Astrocyte of the spinal cord (primary cell): Measurements from ENCODE around the gene PIK3CB.
"Not testable (repeated sequence)": the region's sequence is repeated elsewhere in the genome, so short reads cannot be mapped to it uniquely, and the experiment has no call there.

Source experiments
- DNase-seq: peaks from one replicate; pipeline ENCODE4 v3.0.0; 2011; ENCODE audit warnings: low read depth, low spot score
- H3K4me3 ChIP-seq: 2 replicates; pipeline ENCODE4 v1.5.1; 2011; ENCODE audit warnings: low read depth, mild to moderate bottlenecking, low read length, moderate library complexity
- in situ Hi-C: cut with HindIII; loops from 2 replicates; pipeline ENCODE4 v1.10.0; 2017; ENCODE audit warnings: low sequenced_read_pairs
- TF ChIP-seq, protein P1 (sequence below): IDR thresholded peaks from 2 replicates; pipeline ENCODE4 v1.5.1; 2012; ENCODE audit warnings: low read depth, mild to moderate bottlenecking, low read length, inconsistent platforms

The PIK3CB gene

DNA sequence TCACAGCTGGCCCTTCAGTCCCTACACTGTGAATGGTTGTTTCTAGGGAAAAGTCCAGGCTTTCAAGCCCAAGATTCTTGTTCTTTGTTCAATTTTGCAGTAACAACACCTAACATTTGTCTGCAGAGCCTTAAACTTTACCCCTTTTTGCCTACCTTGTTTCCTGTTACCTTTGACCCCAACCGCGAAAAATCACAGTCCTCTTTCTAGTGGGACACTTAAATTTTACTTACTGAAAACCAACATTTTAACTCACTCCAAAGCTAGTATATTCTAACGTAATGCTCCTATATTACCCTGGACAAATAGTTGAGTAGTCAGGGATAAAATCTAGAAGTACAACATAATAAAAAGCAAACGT is 649 bp upstream of the PIK3CB start:
- TF ChIP-seq, protein P1, sequence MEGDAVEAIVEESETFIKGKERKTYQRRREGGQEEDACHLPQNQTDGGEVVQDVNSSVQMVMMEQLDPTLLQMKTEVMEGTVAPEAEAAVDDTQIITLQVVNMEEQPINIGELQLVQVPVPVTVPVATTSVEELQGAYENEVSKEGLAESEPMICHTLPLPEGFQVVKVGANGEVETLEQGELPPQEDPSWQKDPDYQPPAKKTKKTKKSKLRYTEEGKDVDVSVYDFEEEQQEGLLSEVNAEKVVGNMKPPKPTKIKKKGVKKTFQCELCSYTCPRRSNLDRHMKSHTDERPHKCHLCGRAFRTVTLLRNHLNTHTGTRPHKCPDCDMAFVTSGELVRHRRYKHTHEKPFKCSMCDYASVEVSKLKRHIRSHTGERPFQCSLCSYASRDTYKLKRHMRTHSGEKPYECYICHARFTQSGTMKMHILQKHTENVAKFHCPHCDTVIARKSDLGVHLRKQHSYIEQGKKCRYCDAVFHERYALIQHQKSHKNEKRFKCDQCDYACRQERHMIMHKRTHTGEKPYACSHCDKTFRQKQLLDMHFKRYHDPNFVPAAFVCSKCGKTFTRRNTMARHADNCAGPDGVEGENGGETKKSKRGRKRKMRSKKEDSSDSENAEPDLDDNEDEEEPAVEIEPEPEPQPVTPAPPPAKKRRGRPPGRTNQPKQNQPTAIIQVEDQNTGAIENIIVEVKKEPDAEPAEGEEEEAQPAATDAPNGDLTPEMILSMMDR, result no peak
- in situ Hi-C loops, result no loop called here
- H3K4me3 ChIP-seq, result peak overlapping the region; percentile 66
- no peak for DNase-seq

DNA sequence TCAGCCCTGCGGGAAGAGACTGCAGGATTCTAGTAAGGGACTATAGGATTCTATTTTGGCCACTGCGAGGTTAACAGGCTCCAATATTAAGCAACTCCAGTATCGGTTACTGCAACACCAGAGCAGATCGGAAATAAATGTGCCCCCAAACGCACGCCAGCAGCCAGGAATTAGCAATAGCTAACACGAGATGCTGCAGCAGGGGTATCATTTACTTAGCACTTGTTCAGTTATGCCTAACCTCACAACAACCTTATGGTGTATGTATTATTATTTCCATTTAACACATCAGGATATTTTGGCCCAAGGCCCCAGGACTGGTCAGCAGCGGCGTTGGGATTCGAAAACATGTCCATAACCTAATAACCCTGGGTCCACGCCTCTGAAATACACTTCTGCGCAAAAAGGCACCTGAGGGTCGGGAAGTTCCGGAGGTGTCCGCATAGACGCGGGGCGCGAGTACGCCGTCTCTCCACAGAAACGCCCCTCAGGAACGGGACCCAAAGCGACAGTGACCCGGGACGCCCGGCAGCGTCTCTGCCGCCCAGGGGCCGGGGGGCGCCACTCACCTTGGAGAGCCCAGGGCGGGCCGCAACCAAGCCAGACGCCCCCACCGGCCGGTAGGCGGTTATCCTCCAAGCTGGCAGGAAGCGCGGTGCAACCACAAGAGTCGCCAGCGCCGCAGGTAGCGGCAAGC is 681 bp downstream of the PIK3CB start:
- in situ Hi-C loops, result no loop called here
- H3K4me3 ChIP-seq, result peak overlapping the region; percentile 73
- TF ChIP-seq, protein P1, result peak; percentile 15
- peak; percentile 31 for DNase-seq

DNA sequence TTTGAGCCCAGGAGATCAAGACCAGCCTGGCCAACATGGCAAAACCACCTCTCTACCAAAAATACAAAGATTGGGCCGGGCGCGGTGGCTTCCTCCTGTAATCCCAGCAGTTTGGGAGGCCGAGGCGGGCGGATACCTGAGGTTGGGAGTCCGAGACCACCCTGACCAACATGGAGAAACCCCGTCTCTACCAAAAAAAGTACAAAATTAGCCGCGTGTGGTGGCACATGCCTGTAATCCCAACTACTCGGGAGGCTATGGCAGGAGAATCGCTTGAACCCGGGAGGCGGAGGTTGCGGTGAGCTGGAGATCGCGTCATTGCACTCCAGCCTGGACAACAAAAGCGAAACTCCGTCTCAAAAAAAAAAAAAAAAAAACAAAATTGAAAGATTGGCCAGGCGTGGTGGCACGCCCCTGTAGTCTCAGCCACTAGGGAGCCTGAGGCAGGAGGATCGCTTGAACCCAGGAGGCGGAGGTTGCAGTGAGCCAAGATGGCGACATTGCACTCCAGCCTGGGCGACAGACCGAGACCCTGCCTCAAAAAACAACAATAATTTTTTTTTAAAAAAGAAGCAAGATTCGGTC is 2.2 kb downstream of the PIK3CB start:
- DNase-seq, in situ Hi-C loops, H3K4me3 ChIP-seq: not testable (repeated sequence)

DNA sequence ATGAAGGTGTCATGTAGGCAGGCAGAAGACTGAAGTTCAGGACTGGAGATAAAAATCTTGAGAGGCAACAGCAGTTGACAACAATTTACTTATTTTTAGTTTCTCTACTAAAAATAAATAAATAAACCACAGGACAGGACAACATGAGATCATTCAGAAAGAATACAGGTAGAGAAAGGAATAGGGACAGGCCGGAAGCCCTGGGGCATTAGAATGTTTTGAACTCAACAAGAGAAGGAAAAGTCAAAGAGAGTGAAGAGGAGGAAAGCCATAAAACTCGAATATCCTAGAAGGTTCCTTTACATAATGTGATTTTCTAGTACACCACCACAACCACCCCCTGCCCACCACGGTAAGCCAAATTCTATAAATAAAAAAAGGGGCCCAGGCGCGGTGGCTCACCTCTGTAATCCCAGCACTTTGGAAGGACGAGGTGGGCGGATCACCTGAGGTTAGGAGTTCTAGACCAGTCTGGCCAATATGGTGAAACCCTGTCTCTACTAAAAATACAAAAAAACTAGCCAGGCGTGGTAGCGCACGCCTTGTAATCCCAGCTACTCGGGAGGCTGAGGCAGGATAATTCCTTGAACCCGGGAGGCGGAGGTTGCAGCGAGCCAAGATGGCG is 4.7 kb downstream of the PIK3CB start:
- TF ChIP-seq, protein P1, result no peak

DNA sequence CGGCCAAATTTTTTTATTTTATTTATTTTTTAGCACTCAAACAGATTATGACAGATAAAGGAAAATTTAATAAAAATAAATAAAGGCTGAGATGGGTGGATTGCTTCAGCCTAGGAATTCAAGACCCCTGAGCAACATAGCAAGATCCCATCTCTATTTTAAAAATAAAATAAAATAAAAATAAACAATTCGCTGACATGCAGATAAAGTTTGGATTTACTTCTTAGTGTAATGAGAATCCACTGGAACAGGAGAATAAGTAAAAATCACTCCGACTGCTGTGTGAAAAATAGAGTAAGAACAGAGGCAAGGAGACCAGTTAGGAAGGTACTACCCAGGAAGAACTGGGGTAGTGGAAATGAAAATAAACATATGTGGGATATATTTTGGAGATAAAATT is 5.6 kb downstream of the PIK3CB start:
- DNase-seq, result no peak
- TF ChIP-seq, protein P1, result no peak
- no peak overlapping the region for H3K4me3 ChIP-seq
- in situ Hi-C loops, result no loop called here

More for the DNA sequence above, 4.7 kb downstream of the PIK3CB start:
- H3K4me3 ChIP-seq, result no peak overlapping the region
- in situ Hi-C loops, result no loop called here
- DNase-seq, result no peak

DNA sequence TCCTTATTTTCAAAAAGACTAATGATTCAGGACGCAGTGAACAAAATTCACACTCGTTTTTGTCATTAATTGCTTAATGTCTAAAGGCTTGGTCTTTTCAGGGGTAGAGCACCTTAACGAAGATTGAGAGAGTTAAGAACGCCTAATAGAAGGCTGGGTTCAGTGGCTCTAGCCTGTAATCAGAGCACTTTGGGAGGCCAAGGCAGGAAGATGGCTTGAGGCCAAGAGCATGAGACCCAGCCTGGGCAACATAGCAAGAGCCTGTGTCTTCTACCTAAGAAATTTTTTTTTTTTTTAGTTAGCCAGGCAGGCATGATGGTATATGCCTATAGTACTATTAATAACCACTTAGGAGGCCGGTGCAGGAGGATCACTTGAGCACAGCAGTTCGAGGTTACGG is 7.5 kb downstream of the PIK3CB start:
- no peak overlapping the region for H3K4me3 ChIP-seq
- no peak for DNase-seq
- TF ChIP-seq, protein P1, result no peak
- in situ Hi-C loops, result no loop called here

DNA sequence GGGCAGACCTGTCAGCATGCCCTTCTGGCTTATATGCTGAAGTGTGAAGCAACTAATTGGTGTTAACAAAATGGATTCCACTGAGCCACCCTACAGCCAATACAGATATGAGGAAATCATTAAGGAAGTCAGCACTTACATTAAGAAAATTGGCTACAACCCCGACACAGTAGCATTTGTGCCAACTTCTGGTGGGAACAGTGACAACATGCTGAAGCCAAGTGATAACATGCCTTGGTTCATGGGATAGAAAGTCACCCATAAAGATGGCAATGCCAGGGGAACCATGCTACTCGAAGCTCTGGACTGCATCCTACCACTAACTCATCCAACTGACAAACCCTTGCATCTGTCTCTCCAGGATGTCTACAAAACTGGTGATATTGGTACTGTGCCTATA is 9.4 kb downstream of the PIK3CB start:
- in situ Hi-C loops, result no loop called here
- no peak for DNase-seq
- TF ChIP-seq, protein P1, result no peak
- no peak overlapping the region for H3K4me3 ChIP-seq
